Measurements from ENCODE around the gene WDR27. TPM values are rescaled to one million over a fixed set of nuclear protein-coding genes. Genes with fewer than 3 reads are reported as not detected.

WDR27 gene
- total and polyA plus RNA-seq, 10 of the 15 experiments (the other 5 are each of a cell fraction or from before 2014, with no cell fraction given) = 1.9 to 33.2 (median 19.0) TPM

DNA sequence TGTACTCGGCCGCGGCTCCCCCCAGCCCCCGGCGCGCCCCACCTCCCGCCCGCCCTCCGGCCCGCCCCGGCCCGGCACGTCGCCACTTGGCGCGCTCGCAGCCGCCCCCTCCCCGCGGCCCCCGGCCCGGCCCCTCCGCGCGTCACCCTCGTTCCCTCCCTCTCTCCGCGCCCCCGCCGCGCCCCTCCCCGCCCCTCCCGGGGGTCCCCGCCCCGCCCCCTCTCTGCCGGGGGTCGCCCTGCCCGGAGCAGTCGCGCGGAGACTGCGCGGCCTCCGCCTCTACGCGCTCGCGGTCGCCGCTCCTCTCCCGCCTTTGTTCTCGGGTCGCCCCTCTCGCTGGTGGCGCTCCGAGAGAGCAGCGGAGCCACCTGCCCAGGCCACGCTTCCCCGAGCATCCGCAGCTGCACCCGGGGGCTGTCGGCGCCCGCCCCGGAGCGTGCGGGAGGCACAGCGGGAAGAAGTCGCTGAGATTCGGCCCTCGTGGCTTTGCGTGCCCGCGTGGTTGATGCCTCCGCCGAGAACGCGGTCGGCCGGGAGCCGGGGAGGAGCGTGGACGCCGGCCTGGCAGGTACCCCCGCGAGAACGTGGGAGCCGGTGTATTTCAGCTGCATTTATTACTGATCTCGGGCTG lies 22.8 kb upstream of the WDR27 start, which contains the start of gene PHF10 (continued):
- TF ChIP-seq MYC (IDR thresholded peaks at IDR 0.05; ENCODE audit: insufficient read depth, insufficient read length, insufficient replicate concordance, low read length, severe bottlenecking) (peak; percentile 85), ASH2L (IDR thresholded peaks at IDR 0.05; ENCODE audit: borderline replicate concordance, low read depth) (no peak), SIN3A (IDR thresholded peaks at IDR 0.05; ENCODE audit: low read depth, low read length) (no peak), SUZ12 (IDR thresholded peaks at IDR 0.05; ENCODE audit: unreplicated experiment) (no peak), YY1 (IDR thresholded peaks at IDR 0.05; ENCODE audit: low read depth, low read length) (no peak), RUNX3 (IDR thresholded peaks at IDR 0.05; ENCODE audit: low read length) (peak; percentile 45; the same call in 1 of the 2 replicates), LARP7 (IDR thresholded peaks at IDR 0.05) (peak; percentile 58; the same call in 1 of the 2 replicates), GATAD2B (conservative IDR thresholded peaks at IDR 0.05; ENCODE audit: low read depth) (peak; percentile 76), IKZF2 (IDR thresholded peaks at IDR 0.05) (peak in 1 of 2 experiments; percentile 18; a peak in 1 of 4 replicates), NRF1 (conservative IDR thresholded peaks at IDR 0.05; ENCODE audit: low read depth, low read length) (no peak), BACH1 (IDR thresholded peaks at IDR 0.05; ENCODE audit: borderline replicate concordance) (peak; percentile 37; the same call in 1 of the 2 replicates), SPI1 (IDR thresholded peaks at IDR 0.05; ENCODE audit: borderline replicate concordance, insufficient read depth, low read depth, low read length) (no peak), NFXL1 (IDR thresholded peaks at IDR 0.05; ENCODE audit: borderline replicate concordance) (no peak)
- TF ChIP-seq, protein P1, sequence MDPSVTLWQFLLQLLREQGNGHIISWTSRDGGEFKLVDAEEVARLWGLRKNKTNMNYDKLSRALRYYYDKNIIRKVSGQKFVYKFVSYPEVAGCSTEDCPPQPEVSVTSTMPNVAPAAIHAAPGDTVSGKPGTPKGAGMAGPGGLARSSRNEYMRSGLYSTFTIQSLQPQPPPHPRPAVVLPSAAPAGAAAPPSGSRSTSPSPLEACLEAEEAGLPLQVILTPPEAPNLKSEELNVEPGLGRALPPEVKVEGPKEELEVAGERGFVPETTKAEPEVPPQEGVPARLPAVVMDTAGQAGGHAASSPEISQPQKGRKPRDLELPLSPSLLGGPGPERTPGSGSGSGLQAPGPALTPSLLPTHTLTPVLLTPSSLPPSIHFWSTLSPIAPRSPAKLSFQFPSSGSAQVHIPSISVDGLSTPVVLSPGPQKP (IDR thresholded peaks at IDR 0.05; ENCODE audit: low read depth, low read length) = no peak
- TF ChIP-seq, protein P2, sequence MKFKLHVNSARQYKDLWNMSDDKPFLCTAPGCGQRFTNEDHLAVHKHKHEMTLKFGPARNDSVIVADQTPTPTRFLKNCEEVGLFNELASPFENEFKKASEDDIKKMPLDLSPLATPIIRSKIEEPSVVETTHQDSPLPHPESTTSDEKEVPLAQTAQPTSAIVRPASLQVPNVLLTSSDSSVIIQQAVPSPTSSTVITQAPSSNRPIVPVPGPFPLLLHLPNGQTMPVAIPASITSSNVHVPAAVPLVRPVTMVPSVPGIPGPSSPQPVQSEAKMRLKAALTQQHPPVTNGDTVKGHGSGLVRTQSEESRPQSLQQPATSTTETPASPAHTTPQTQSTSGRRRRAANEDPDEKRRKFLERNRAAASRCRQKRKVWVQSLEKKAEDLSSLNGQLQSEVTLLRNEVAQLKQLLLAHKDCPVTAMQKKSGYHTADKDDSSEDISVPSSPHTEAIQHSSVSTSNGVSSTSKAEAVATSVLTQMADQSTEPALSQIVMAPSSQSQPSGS (IDR thresholded peaks at IDR 0.05; ENCODE audit: low read length) = no peak
- TF ChIP-seq, protein P3, sequence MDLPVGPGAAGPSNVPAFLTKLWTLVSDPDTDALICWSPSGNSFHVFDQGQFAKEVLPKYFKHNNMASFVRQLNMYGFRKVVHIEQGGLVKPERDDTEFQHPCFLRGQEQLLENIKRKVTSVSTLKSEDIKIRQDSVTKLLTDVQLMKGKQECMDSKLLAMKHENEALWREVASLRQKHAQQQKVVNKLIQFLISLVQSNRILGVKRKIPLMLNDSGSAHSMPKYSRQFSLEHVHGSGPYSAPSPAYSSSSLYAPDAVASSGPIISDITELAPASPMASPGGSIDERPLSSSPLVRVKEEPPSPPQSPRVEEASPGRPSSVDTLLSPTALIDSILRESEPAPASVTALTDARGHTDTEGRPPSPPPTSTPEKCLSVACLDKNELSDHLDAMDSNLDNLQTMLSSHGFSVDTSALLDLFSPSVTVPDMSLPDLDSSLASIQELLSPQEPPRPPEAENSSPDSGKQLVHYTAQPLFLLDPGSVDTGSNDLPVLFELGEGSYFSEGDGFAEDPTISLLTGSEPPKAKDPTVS (IDR thresholded peaks at IDR 0.05; ENCODE audit: low read depth, low read length) = no peak
- TF ChIP-seq, protein P4, sequence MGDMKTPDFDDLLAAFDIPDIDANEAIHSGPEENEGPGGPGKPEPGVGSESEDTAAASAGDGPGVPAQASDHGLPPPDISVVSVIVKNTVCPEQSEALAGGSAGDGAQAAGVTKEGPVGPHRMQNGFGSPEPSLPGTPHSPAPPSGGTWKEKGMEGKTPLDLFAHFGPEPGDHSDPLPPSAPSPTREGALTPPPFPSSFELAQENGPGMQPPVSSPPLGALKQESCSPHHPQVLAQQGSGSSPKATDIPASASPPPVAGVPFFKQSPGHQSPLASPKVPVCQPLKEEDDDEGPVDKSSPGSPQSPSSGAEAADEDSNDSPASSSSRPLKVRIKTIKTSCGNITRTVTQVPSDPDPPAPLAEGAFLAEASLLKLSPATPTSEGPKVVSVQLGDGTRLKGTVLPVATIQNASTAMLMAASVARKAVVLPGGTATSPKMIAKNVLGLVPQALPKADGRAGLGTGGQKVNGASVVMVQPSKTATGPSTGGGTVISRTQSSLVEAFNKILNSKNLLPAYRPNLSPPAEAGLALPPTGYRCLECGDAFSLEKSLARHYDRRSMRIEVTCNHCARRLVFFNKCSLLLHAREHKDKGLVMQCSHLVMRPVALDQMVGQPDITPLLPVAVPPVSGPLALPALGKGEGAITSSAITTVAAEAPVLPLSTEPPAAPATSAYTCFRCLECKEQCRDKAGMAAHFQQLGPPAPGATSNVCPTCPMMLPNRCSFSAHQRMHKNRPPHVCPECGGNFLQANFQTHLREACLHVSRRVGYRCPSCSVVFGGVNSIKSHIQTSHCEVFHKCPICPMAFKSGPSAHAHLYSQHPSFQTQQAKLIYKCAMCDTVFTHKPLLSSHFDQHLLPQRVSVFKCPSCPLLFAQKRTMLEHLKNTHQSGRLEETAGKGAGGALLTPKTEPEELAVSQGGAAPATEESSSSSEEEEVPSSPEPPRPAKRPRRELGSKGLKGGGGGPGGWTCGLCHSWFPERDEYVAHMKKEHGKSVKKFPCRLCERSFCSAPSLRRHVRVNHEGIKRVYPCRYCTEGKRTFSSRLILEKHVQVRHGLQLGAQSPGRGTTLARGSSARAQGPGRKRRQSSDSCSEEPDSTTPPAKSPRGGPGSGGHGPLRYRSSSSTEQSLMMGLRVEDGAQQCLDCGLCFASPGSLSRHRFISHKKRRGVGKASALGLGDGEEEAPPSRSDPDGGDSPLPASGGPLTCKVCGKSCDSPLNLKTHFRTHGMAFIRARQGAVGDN (IDR thresholded peaks at IDR 0.05) = peak; percentile 47; the same call in 1 of the 2 replicates
- TF ChIP-seq, protein P5, sequence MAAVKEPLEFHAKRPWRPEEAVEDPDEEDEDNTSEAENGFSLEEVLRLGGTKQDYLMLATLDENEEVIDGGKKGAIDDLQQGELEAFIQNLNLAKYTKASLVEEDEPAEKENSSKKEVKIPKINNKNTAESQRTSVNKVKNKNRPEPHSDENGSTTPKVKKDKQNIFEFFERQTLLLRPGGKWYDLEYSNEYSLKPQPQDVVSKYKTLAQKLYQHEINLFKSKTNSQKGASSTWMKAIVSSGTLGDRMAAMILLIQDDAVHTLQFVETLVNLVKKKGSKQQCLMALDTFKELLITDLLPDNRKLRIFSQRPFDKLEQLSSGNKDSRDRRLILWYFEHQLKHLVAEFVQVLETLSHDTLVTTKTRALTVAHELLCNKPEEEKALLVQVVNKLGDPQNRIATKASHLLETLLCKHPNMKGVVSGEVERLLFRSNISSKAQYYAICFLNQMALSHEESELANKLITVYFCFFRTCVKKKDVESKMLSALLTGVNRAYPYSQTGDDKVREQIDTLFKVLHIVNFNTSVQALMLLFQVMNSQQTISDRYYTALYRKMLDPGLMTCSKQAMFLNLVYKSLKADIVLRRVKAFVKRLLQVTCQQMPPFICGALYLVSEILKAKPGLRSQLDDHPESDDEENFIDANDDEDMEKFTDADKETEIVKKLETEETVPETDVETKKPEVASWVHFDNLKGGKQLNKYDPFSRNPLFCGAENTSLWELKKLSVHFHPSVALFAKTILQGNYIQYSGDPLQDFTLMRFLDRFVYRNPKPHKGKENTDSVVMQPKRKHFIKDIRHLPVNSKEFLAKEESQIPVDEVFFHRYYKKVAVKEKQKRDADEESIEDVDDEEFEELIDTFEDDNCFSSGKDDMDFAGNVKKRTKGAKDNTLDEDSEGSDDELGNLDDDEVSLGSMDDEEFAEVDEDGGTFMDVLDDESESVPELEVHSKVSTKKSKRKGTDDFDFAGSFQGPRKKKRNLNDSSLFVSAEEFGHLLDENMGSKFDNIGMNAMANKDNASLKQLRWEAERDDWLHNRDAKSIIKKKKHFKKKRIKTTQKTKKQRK (IDR thresholded peaks at IDR 0.05; ENCODE audit: low read depth, low read length) = no peak
